ENCODE data around the gene OTUB1.

DNA sequence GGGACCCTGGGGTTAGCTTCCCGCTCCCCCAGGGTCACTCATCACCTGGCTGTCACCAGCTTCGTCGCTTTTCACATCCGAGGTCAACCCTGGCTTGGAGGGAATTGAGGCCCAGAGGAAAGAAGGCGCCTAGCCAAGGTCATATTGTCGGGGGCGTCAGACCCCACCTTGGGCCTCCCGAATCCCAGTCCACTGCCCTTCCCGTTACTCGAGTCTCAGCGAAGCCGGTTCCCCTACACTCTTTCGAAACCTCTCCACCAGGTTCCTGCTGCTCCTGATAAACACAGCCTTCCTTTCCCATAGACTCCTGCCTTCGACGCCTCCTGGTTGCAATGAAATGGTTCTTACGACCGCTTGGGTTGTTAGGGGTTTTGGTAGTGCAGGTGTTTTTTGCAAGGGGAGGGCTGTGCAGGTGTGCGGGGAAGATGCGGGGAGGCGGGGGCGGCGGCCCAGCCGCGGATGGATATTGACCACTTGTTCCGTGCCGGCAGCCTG lies 46.8 kb upstream of the OTUB1 start:
- no peak for TF ChIP-seq POLR2AphosphoS5 (IDR thresholded peaks at IDR 0.05)
- TF ChIP-seq CTCF (IDR thresholded peaks at IDR 0.05) = no peak
- TF ChIP-seq POLR2A (IDR thresholded peaks at IDR 0.05; ENCODE audit: low read depth) = no peak

Measured in esophagus muscularis mucosa (tissue), 3 donors.